ENCODE data around the gene LAMA1. TPM values are rescaled to one million over a fixed set of nuclear protein-coding genes. Genes with fewer than 3 reads are reported as not detected.

LAMA1 gene
- total RNA-seq, 4 donors from 2014 or later: 0.17 to 1.7 (median 0.61) TPM

DNA sequence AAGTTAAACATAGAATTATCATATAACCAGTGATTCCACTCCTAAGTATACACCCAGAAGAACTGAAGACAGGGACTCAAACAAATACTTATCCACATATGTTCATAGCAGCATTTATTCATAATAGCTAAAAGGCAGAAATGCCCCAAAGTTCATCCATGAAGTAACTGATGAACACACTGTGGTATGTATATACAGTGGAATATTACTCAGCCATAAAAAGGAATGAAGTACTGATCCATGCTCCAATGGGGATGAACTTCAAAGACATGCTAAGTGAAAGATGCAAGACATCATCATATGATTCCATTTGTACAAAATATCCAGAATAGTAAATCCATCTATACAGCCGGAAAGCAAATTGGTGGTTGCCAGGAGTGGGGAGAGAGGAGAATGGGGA, 157.5 kb downstream of the LAMA1 start:
- WGBS, 2 donors: 91 to 92% methylated on average over 1 of the region's 1 CpG
- H3K4me3 ChIP-seq (ENCODE audit: low read depth, poor library complexity, severe bottlenecking): no peak overlapping the region
- DNase-seq (ENCODE audit: low spot score in 2 of 2): no peak
- TF ChIP-seq POLR2A (IDR thresholded peaks at IDR 0.05): no peak
- TF ChIP-seq CTCF (IDR thresholded peaks at IDR 0.05): no peak
- intact Hi-C loops (cut with DNase I; ENCODE audit: low total_unique reads): no loop called here

- intact Hi-C loops (cut with DNase I; ENCODE audit: low total_unique reads): no loop called here
- H3K4me3 ChIP-seq (ENCODE audit: low read depth, poor library complexity, severe bottlenecking): no peak overlapping the region
- no peak for DNase-seq (ENCODE audit: low spot score in 2 of 2)
- WGBS, 2 donors: 93 to 96% methylated on average over 12 of the region's 12 CpGs
- TF ChIP-seq CTCF (IDR thresholded peaks at IDR 0.05) (no peak), POLR2A (IDR thresholded peaks at IDR 0.05) (no peak)
Observed at GRCh38 chr18:6959110-6959509, 158.5 kb downstream of the LAMA1 start.

- TF ChIP-seq POLR2A (IDR thresholded peaks at IDR 0.05): no peak
- TF ChIP-seq CTCF (IDR thresholded peaks at IDR 0.05): no peak
- H3K4me3 ChIP-seq (ENCODE audit: low read depth, poor library complexity, severe bottlenecking): no peak overlapping the region
- intact Hi-C loops (cut with DNase I; ENCODE audit: low total_unique reads): no loop called here
- no peak for DNase-seq (ENCODE audit: low spot score in 2 of 2)
- WGBS, 2 donors: 95% methylated on average over 12 of the region's 12 CpGs
Observed at GRCh38 chr18:6956999-6957398, 160.6 kb downstream of the LAMA1 start.

GRCh38 chr18:6956495-6956894, 161.1 kb downstream of the LAMA1 start:
- intact Hi-C loops (cut with DNase I; ENCODE audit: low total_unique reads): no loop called here
- no peak for DNase-seq (ENCODE audit: low spot score in 2 of 2)
- 88 to 90% methylated on average over 5 of the region's 5 CpGs for WGBS, 2 donors
- H3K4me3 ChIP-seq (ENCODE audit: low read depth, poor library complexity, severe bottlenecking): no peak overlapping the region
- no peak for TF ChIP-seq CTCF (IDR thresholded peaks at IDR 0.05)

- intact Hi-C loops (cut with DNase I; ENCODE audit: low total_unique reads): no loop called here
- 95 to 97% methylated on average over 18 of the region's 18 CpGs for WGBS, 2 donors
- H3K4me3 ChIP-seq (ENCODE audit: low read depth, poor library complexity, severe bottlenecking): no peak overlapping the region
- no peak for DNase-seq (ENCODE audit: low spot score in 2 of 2)
- TF ChIP-seq POLR2A (IDR thresholded peaks at IDR 0.05) (no peak), CTCF (IDR thresholded peaks at IDR 0.05) (no peak)
Observed at GRCh38 chr18:6955304-6955703, 162.3 kb downstream of the LAMA1 start.

DNA sequence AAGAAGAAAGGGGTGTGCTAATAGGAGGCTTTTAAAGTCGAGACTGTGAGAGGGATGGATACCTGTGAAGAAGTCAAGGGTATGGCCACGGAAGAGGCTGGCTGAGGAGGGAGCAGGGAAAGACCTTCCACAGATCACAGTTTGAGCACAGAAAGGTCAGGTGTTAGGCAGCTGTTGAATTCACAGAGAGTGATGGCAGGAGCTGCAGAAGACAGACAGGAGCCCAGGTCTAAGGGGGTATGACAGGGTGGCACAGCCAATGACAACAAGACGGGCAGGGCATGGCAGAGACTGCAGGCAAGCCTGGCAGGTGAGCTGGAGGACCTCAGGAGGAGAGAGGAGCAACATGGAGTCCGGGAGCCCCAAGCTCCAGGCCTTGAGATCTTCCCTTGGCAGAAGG, 163.1 kb downstream of the LAMA1 start:
- intact Hi-C loops (cut with DNase I; ENCODE audit: low total_unique reads): no loop called here
- H3K4me3 ChIP-seq (ENCODE audit: low read depth, poor library complexity, severe bottlenecking): no peak overlapping the region
- WGBS, 2 donors: 87 to 90% methylated on average over 4 of the region's 4 CpGs
- no peak for DNase-seq (ENCODE audit: low spot score in 2 of 2)
- TF ChIP-seq POLR2A (IDR thresholded peaks at IDR 0.05) (no peak), CTCF (IDR thresholded peaks at IDR 0.05) (no peak)
